H9 (cell line): ENCODE results near the gene ZBTB16. TPM values are rescaled to one million over a fixed set of nuclear protein-coding genes. Genes with fewer than 3 reads are reported as not detected.

Experiments
- DNase-seq: peaks from one replicate; pipeline ENCODE4 v3.0.0-alpha.2; 2017
- H2AFZ ChIP-seq: one replicate; pipeline ENCODE4 v1.6.1; 2013; ENCODE audit warnings: mild to moderate bottlenecking, low read length, control low read depth, moderate library complexity
- H2AK5ac ChIP-seq: 2 replicates; pipeline ENCODE4 v1.6.1; 2013; ENCODE audit warnings: low read length, control low read depth, mixed read lengths; ENCODE audit not compliant: insufficient read length
- H2BK120ac ChIP-seq: one replicate; pipeline ENCODE4 v1.6.1; 2013; ENCODE audit warnings: low read depth, mild to moderate bottlenecking, low read length, control low read depth, inconsistent platforms; ENCODE audit not compliant: poor library complexity, severe bottlenecking
- H2BK12ac ChIP-seq: 2 replicates; pipeline ENCODE4 v1.6.1; 2013; ENCODE audit warnings: low read length, control low read depth, mixed read lengths, low read depth; ENCODE audit not compliant: insufficient read length
- H2BK15ac ChIP-seq: 2 replicates; pipeline ENCODE4 v1.6.1; 2013; ENCODE audit warnings: low read depth, low read length, control low read depth
- H2BK20ac ChIP-seq: one replicate; pipeline ENCODE4 v1.6.1; 2013; ENCODE audit warnings: low read depth, mild to moderate bottlenecking, low read length, control low read depth, inconsistent platforms; ENCODE audit not compliant: poor library complexity, severe bottlenecking
- H2BK5ac ChIP-seq: 2 replicates; pipeline ENCODE4 v1.6.1; 2013; ENCODE audit warnings: low read length, control low read depth, mixed read lengths; ENCODE audit not compliant: insufficient read length
- H3K14ac ChIP-seq: 2 replicates; pipeline ENCODE4 v1.6.1; 2013; ENCODE audit warnings: low read length, control low read depth; ENCODE audit not compliant: insufficient read depth
- H3K18ac ChIP-seq: 2 replicates; pipeline ENCODE4 v1.6.1; 2013; ENCODE audit warnings: low read depth, mild to moderate bottlenecking, mixed read lengths, low read length, control low read depth; ENCODE audit not compliant: insufficient read length
- H3K23ac ChIP-seq: 2 replicates; pipeline ENCODE4 v1.6.1; 2013; ENCODE audit warnings: low read length, control low read depth, mixed read lengths, low read depth; ENCODE audit not compliant: insufficient read length
- H3K23me2 ChIP-seq: 2 replicates; pipeline ENCODE4 v1.6.1; 2013; ENCODE audit warnings: low read depth, mild to moderate bottlenecking, mixed read lengths, low read length, control low read depth; ENCODE audit not compliant: insufficient read length, poor library complexity, severe bottlenecking
- H3K27ac ChIP-seq: 2 replicates; pipeline ENCODE4 v1.5.1; 2013; ENCODE audit warnings: low read length, control low read depth, mixed read lengths, low read depth; ENCODE audit not compliant: insufficient read length
- H3K27me3 ChIP-seq: 2 replicates; pipeline ENCODE4 v1.6.1; 2013; ENCODE audit warnings: low read length, control low read depth, inconsistent platforms; ENCODE audit not compliant: insufficient read depth
- H3K4ac ChIP-seq: 2 replicates; pipeline ENCODE4 v1.6.1; 2013; ENCODE audit warnings: low read depth, mild to moderate bottlenecking, control low read depth, inconsistent platforms, low read length, moderate library complexity
- H3K4me1 ChIP-seq: 2 replicates; pipeline ENCODE4 v1.6.1; 2013; ENCODE audit warnings: low read length, control low read depth, inconsistent platforms; ENCODE audit not compliant: insufficient read depth
- H3K4me2 ChIP-seq: 2 replicates; pipeline ENCODE4 v1.6.1; 2013; ENCODE audit warnings: low read length, control low read depth, mixed read lengths; ENCODE audit not compliant: insufficient read length, insufficient read depth
- H3K56ac ChIP-seq: 2 replicates; pipeline ENCODE4 v1.6.1; 2013; ENCODE audit warnings: low read depth, mild to moderate bottlenecking, mixed read lengths, low read length, control low read depth; ENCODE audit not compliant: insufficient read length
- H3K79me1 ChIP-seq: 2 replicates; pipeline ENCODE4 v1.6.1; 2013; ENCODE audit warnings: low read depth, mild to moderate bottlenecking, moderate library complexity, low read length, control low read depth, inconsistent platforms; ENCODE audit not compliant: insufficient read depth, poor library complexity, severe bottlenecking
- H3K79me2 ChIP-seq: 2 replicates; pipeline ENCODE4 v1.6.1; 2013; ENCODE audit warnings: low read length, control low read depth, inconsistent platforms; ENCODE audit not compliant: insufficient read depth
- H3K9ac ChIP-seq: 2 replicates; pipeline ENCODE4 v1.6.1; 2013; ENCODE audit warnings: low read length, control low read depth, mixed read lengths; ENCODE audit not compliant: insufficient read length; ENCODE audit errors: extremely low read depth
- H3K9me3 ChIP-seq: one replicate; pipeline ENCODE4 v1.6.1; 2013; ENCODE audit warnings: low read depth, low read length, inconsistent platforms; ENCODE audit not compliant: control insufficient read depth
- H3T11ph ChIP-seq: one replicate; pipeline ENCODE4 v1.6.1; 2013; ENCODE audit warnings: mild to moderate bottlenecking, low read length, control low read depth, inconsistent platforms
- H4K20me1 ChIP-seq: one replicate; pipeline ENCODE4 v1.6.1; 2013; ENCODE audit not compliant: control insufficient read depth, insufficient read length, insufficient read depth
- H4K5ac ChIP-seq: 2 replicates; pipeline ENCODE4 v1.6.1; 2013; ENCODE audit warnings: low read depth, mild to moderate bottlenecking, mixed read lengths, low read length, control low read depth; ENCODE audit not compliant: insufficient read length
- H4K8ac ChIP-seq: replicated peaks from 2 replicates; pipeline ENCODE4 v1.6.1; 2013; ENCODE audit warnings: low read length, control low read depth, mixed read lengths, low read depth; ENCODE audit not compliant: insufficient read length
- H4K91ac ChIP-seq: 2 replicates; pipeline ENCODE4 v1.6.1; 2013; ENCODE audit warnings: low read depth, mild to moderate bottlenecking, moderate library complexity, mixed read lengths, low read length, control low read depth; ENCODE audit not compliant: insufficient read length
- H3K27ac Mint-ChIP-seq, 3 experiments: 2 replicates in 2 of 3; 3 replicates in 1 of 3; pipeline ENCODE4 v1.8.0; 2020 to 2021; ENCODE audit warnings: mixed read lengths in 3 of 3, mild to moderate bottlenecking in 1 of 3, moderate library complexity in 1 of 3
- H3K27me3 Mint-ChIP-seq: 2 replicates; pipeline ENCODE4 v1.8.0; 2021; ENCODE audit warnings: low read depth, mild to moderate bottlenecking, moderate library complexity, mixed read lengths
- H3K36me3 Mint-ChIP-seq, 3 experiments: 2 replicates in 2 of 3; 3 replicates in 1 of 3; pipeline ENCODE4 v1.8.0; 2020 to 2021; ENCODE audit warnings: low read depth in 3 of 3, mixed read lengths in 3 of 3; ENCODE audit not compliant: insufficient read depth in 1 of 3
- H3K4me1 Mint-ChIP-seq, 2 experiments: 2 replicates each; pipeline ENCODE4 v1.8.0; 2020; ENCODE audit warnings: mixed read lengths in 2 of 2
- H3K4me3 Mint-ChIP-seq, 2 experiments: 2 replicates in 1 of 2; 3 replicates in 1 of 2; pipeline ENCODE4 v1.8.0; 2020 to 2021; ENCODE audit warnings: mild to moderate bottlenecking in 2 of 2, mixed read lengths in 2 of 2, moderate library complexity in 1 of 2
- H3K9me3 Mint-ChIP-seq, 2 experiments: 2 replicates in 1 of 2; 3 replicates in 1 of 2; pipeline ENCODE4 v1.8.0; 2020; ENCODE audit warnings: mild to moderate bottlenecking in 2 of 2, mixed read lengths in 2 of 2, moderate library complexity in 1 of 2
- WGBS: extraction: QIAGEN DNeasy Blood & Tissue Kit; methylation state at CpG from one replicate; pipeline ENCODE4 v1.1.7; 2013; ENCODE audit warnings: missing lambda C conversion rate, low lambda C conversion rate, mixed read lengths; ENCODE audit not compliant: insufficient read length; ENCODE audit errors: extremely low coverage; 5-methylcytosine and 5-hydroxymethylcytosine counted together
- total RNA-seq: library from RNA; stranded (reverse); gene quantifications from 2 replicates; pipeline ENCODE4 v1.2.1, GENCODE V29; 2021
- TF ChIP-seq, protein P1 (sequence below): fragments of 200-600 bp; sonication (generic); conservative IDR thresholded peaks from 3 replicates; pipeline ENCODE4 v1.8.0; 2021; ENCODE audit warnings: antibody characterized with exemption, mild to moderate bottlenecking

Gene ZBTB16
- total RNA-seq, 1 experiment from 2014 or later: not detected

GRCh38 chr11:114158886-114159285, 99.4 kb downstream of the ZBTB16 start:
- Mint-ChIP-seq H3K27ac (no peak overlapping the region), H3K4me1 (peaks cover 14 to 20% of the 10 kb centered on the region in 2 experiments), H3K4me3 (no peak overlapping the region; a peak in 1 of 5 replicates), H3K9me3 (no peaks in the 10 kb centered on the region), H3K36me3 (no peaks in the 10 kb centered on the region; a peak in 1 of 7 replicates), H3K27me3 (peaks cover 15% of the 10 kb centered on the region)
- Histone ChIP-seq H4K20me1 (no peaks in the 10 kb centered on the region), H3K4ac (no peak overlapping the region), H3K14ac (no peak overlapping the region; the same call in 1 of the 2 replicates), H4K5ac (no peak overlapping the region), H3T11ph (no peak overlapping the region), H3K56ac (no peak overlapping the region), H3K27me3 (no peaks in the 10 kb centered on the region; the same call in 1 of the 2 replicates), H3K9me3 (no peaks in the 10 kb centered on the region), H2AK5ac (no peak overlapping the region), H2BK5ac (no peak overlapping the region), H2BK20ac (no peak overlapping the region), H3K4me1 (peaks cover 4% of the 10 kb centered on the region; the same call in 1 of the 2 replicates), H3K27ac (no peak overlapping the region), H4K91ac (no peak overlapping the region), H2BK15ac (no peak overlapping the region), H3K79me1 (no peaks in the 10 kb centered on the region), H3K23ac (no peak overlapping the region), H3K79me2 (no peaks in the 10 kb centered on the region), H3K9ac (no peak overlapping the region), H3K4me2 (no peak overlapping the region), H4K8ac (no peak overlapping the region), H2BK120ac (no peak overlapping the region), H2BK12ac (no peak overlapping the region), H3K23me2 (no peaks in the 10 kb centered on the region), H3K18ac (no peak overlapping the region), H2AFZ (no peak overlapping the region)
- WGBS: no CpG with 5 or more reads among the region's 7 CpGs
- TF ChIP-seq, protein P1, sequence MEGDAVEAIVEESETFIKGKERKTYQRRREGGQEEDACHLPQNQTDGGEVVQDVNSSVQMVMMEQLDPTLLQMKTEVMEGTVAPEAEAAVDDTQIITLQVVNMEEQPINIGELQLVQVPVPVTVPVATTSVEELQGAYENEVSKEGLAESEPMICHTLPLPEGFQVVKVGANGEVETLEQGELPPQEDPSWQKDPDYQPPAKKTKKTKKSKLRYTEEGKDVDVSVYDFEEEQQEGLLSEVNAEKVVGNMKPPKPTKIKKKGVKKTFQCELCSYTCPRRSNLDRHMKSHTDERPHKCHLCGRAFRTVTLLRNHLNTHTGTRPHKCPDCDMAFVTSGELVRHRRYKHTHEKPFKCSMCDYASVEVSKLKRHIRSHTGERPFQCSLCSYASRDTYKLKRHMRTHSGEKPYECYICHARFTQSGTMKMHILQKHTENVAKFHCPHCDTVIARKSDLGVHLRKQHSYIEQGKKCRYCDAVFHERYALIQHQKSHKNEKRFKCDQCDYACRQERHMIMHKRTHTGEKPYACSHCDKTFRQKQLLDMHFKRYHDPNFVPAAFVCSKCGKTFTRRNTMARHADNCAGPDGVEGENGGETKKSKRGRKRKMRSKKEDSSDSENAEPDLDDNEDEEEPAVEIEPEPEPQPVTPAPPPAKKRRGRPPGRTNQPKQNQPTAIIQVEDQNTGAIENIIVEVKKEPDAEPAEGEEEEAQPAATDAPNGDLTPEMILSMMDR: no peak
- no peak for DNase-seq
